KBM-7 (cell line): ENCODE data around the gene NBEAL1.

Experiments
- DNase-seq: peaks from one replicate; pipeline ENCODE4 v3.0.0-alpha.2; 2015
- in situ Hi-C: fragments of 300-500 bp; cut with MboI; formaldehyde crosslinking; loops from 2 replicates; pipeline ENCODE4 v1.14.3; 2020; ENCODE audit warnings: low sequenced_read_pairs, low pct_unique_long_range_greater_than_20kb, mixed read lengths

The NBEAL1 gene

DNA sequence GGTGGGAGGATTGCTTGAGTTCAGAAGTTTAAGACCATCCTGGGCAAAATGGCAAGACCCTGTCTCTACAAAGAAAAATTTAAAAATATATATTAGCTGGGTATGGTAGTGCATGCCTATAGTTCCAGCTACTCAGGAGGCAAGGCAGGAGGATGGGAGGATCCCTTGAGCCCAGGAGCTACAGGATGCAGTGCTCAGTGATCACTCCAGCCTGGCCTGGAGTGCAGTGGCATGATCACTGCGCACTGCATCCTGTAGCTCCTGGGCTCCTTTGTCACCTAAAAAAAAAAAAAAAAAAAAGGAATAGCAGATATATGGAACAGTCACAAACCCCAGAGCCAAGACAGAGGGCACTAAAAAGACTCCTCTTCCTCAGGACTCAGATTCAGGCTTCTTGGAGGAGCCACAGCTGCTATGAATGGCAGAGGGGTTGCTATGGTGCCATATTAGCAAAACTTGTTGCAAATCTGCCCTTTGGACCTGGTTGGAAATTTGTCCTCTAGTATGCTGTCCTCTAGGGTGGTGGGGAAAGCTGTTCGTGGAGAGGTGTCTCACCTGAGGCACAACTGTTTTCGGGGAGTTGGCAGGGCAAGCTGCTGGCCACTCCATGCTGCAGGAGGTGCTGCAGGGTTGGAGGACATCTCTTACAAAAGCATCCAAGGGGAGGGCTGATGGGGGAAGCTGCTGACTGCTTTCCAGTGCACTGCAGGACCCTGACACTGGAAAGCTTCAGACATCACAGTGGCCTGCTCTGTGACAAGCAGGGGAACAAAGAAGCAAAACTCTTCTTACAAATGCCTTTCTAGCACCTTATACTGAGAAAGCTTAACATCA, 246.9 kb downstream of the NBEAL1 start:
- in situ Hi-C loops, result no loop called here
- DNase-seq, result no peak
